GM21786 (cell line): ENCODE measurements around the gene PCGF3.
"Not testable (repeated sequence)": the region's sequence is repeated elsewhere in the genome, so short reads cannot be mapped to it uniquely, and the experiment has no call there.

ENCODE experiments used
- ATAC-seq: cut with Tn5 transposase; IDR thresholded peaks from one replicate; pipeline ENCODE4 v1.9.1; 2021; ENCODE audit not compliant: unreplicated experiment

The PCGF3 gene

DNA sequence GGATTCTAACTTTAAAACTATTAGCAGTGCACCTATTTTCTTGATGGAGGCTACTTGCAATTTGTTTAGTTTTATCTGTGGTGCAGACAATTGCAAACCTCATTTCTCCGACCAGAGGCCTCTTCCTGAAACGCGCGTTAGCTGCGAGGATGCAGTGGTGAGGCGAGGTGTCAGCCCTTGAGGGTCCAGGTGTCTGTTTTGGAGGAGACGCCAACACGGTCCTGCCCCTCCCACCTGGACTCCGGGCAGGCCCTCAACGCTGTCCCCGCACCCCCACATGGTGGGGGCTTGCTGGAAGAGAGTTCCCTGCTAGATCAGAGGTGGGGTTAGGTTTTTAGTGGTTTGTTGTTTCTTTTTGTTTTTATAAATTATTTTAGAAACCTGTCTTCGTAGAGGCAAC, 34.4 kb downstream of the PCGF3 start:
- no peak for ATAC-seq

DNA sequence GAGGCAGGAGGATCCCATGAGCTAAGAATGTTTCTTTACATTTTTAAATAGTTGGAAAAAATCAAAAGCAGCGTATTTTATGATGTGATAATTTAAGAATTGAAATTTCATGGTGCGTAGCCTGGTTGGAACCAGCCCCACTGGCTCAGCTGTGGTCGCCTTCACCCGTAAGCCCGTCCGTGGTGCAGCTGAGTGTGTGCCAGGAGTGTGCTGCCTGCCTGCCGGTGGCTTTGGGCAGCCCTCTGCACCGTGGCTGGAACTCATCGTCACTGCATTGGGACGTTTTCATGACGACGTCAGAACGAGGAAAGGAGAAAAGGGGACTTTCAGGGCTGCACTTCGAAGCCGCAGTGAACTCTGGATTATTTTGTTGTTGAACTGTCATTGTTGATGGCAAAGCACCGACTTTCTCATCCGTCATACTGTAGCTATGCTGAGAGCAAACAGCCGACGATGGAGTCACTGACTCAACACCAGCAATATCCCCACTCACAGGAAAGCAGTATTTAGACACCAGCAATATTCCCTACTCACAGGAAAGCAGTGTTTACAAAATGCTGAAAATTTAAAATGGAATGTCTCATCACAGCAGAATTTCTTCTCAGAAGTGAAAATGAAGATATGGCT, 35.1 kb downstream of the PCGF3 start:
- ATAC-seq = no peak

DNA sequence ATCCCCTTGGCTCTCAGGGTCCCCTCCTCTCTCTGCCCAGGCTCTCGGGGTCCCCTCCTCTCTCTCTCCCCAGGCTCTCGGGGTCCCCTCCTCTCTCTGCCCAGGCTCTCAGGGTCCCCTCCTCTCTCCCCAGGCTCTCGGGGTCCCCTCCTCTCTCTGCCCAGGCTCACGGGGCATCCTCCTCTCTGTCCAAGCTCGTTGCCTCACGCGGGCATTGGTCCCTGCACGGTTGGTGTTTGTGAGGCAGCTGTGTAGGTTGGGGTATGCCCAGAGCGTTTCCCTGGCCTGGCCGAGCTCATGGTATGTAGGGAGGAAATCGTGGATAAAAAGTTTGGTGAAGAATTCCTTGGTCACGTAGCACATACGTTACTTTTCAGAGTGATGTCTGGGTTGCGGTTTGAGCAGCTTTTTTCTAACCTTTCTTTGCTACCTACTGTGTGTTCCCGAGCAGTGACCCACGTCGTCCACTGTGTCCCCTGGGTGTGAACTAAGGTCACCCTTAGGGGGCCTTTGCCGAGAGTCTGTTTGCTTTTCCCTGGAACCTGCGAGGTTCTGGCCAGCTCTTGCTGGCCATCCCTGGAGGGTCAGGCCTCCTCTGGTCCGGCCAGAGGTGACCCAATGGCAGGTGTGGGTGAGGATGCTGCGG, 36.6 kb downstream of the PCGF3 start:
- ATAC-seq = no peak

DNA sequence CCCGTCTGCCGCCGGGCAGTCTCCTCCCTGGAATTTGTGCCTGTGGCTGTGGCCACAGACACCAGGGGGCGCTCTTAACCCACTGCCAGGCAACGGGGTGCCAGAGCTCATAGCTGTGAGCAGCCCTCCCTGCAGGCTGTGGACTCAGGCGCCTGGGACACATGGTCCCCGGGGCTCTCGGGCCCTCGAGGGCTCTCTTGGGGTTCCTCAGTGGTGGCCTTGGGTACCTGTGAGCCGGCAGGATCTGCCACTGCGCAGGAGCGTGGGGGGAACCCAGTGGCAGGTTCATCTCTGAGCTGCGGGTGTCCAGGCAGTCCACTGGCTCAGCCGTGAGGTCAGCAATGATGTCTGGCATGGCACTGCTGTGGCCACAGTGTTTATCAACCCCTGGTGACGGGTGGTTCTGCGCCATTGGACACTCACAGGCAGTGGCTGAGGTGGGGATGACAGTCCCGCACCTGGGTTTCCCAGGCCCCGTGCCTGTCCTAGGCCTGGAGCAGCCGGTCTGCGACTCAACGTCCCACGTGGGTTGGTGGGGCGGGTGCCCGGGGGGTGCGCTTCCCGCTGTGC, 37.2 kb downstream of the PCGF3 start:
- peak; percentile 61 for ATAC-seq

DNA sequence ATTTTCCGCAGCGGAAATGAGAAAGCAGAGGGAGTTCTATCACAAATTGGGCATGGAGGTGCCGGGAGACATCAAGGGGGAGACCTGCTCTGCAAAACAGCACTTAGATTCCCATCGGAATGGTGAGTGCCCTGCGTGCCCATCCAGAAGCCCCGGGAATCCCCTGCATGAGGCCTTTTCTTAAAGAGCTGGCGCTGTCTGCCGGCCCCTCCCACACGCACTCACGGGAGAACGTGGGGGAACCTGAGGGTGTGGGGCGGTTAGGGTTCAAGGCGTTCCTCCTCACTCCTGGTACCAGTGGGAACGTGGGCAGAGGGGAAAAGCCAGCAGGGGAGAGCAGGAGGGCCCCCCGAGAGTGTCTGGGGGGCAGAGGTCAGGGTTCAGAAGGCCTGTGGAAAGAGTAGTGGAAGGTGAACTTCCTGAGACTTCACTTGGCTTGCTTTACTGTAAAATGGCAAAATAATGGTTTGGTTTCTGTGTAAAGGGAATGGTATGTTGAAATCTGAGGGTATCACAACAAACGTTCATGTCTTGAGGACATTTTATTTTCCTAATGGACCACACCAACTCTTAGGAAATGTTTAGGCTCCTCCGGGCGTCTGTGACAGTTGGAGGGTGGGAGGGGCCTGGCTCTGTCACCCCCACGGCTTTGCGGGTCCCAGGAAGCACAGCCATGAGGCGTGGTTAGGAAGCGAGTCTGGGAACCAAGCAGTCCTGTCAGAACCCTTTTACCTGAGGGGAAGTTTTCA, 38.0 kb downstream of the PCGF3 start:
- ATAC-seq = no peak

DNA sequence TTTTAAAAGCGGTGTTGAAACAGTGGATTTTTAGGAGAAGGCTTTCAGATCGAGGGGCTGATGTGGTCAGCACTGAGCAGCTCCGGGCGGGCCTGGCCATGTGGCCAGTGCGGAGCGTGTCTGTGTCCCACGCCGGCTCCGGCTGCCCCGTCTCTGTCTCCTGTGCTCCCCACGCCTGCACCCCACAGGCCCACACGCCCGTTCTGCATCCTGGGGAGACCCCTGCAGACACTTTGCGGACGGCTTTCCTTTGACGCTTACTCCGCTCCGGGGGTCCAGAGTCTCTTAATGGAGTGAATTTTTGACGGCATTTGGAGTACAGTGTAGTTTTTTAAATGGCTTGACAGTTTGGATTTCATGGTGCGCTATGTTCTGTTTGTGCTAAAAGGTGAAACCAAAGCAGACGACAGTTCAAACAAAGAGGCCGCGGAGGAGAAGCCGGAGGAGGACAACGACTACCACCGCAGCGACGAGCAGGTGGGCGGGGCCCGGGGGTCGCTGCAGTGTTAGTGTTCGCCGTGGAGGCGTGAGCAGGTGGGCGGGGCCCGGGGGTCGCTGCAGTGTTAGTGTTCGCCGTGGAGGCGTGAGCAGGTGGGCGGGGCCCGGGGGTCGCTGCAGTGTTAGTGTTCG, 38.7 kb downstream of the PCGF3 start:
- no peak for ATAC-seq

DNA sequence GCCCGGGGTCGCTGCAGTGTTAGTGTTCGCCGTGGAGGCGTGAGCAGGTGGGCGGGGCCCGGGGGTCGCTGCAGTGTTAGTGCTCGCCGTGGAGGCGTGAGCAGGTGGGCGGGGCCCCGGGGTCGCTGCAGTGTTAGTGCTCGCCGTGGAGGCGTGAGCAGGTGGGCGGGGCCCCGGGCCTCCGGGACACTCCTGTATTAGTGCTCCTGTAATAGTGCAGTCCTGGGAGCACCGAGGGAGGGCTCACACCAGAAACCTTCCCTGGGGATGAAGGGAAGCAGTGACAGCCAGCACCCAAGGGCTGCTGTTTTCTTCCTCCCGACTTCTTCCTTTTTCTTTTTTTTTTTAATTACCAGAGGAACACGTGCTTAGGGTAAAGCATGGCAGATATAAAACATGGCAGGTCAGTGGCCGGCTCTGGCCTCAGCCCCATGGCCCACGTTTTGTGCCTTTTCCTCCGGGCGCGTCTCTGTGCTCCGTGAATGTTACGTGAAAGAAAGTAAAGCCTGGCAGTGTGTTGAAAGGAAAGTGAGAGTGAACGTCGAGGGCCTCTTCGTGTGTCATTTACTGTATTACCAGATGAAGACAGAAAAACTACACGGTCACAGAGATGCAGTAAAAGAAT, 42.0 kb downstream of the PCGF3 start:
- no peak for ATAC-seq

DNA sequence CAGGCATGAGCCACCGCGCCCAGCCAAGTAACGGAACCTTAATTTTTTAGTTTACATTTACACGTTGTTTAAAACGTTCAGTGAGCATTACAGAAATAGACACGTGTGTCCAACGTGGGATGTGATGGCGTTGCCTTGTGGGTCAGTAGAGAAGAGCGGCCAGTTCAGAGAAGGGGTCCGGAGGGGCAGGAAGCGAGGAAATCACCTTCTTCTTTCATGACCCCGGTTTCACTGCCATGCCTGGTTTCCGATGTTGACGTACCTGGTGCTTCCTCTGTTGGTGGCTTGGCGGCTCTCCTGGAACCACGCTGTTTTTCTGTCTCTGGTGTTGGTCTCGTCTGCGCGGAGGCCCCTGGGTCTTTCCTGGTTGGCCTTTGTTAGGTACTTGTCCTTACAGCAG, 42.8 kb downstream of the PCGF3 start:
- no peak for ATAC-seq

DNA sequence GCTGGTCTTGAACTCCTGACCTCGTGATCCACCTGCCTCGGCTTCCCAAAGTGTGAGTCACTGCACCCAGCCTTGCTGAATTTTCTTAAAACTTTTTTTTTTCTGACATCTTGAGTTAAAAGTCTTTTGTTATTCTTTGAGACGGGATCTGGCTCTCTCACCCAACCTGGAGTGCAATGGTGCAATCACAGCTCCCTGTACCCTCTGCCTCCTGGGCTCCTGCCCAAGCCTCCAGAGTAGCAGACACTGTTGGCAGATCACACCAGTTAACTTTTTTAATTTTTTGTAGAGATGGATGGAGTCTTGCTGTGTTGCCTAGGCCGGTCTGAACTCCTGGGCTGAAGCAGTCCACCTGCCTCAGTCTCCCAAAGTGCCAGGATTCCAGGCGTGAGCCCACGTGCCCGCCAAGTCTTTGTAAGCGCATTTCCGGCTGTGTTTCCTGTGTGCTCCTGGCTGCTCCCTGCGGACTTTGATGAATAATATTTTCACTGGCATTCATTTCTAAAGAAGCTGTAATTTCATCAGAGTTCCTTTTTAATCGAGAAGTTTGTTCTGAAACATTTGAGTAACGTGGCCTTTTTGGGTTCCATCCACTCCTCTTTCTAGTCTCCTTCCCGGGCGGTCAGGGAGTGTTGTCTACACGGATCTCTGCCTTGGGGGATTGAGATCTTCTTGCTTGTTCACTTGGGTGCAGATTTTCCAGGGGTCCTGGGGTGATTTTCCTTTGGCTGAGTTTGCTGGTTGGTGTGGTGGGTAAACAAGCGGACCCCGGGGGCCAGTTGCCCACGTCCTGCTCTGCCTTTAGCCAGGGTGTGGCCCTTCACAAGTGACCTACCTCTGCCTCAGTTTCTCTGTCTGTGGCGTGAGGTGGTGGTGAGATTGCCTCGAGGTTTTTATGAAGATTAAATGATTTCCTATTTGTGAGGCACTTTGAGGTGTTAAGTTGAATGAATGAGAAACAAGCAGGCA, 44.4 kb downstream of the PCGF3 start:
- no peak for ATAC-seq

DNA sequence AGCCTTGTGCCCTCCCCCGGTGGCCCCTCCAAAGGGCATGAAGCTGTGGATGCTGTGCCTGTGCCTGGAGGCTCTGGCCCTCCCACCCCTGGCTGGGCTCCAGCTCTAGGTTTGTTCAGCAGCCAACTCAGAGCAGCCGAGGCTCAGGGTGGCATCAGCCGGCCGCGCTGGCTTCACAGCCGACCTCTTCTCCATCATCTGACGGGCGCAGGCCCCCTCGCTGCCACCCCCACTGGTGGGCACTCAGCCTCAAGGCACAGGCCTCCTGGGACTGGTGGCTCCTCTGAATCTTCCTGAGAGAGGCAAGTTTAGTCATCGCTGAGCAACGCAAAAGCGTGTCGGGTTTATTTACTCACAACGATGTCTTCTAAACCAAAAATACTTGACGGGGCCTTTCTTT, 46.0 kb downstream of the PCGF3 start:
- no peak for ATAC-seq

DNA sequence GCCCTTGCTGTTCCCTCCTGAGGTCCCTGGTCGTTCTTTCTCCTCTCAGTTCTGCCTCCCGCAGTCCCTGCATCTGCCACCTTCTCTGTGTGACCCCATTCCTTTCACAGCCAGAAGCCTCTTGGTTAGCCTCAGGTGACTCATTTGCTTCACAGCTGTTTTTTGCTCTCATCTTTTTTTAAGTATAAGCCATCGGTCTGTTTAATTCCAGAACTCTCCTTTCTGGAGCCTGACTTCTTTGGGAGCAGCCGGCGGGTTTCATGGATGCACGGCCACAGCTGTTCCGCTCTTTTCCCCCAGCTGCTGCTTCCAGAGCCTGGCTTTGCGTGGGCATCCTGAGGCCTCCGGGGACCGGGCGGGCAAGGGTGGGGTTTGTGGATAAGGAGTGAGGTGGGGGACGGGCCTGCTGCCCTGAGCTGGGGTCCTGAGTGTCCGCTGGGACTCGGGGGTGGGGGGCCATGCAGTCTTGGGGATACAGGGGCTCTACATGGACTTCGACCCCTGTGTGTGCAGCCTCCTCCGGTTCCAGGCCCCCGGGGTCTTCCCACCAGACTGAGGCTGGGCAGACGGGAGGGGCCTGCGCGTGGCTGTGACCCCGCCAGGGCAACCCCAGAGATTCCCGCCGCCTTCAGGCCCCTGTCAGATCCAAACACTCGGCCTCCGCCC, 46.7 kb downstream of the PCGF3 start:
- ATAC-seq = no peak

DNA sequence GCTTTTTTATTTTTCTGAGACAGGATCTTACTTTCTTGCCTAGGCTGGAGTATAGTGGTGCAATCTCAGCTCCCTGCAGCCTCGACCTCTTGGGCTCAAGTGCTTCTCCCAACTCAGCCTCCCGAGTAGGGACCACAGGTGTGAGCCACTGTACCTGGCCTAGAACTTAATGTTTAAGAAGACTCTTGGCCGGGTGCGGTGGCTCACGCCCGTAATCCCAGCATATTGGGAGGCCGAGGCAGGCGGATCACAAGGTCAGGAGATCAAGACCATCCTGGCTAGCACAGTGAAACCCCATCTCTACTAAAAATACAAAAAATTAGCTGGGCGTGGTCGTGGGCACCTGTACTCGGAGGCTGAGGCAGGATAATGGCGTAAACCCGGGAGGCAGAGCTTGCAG, 47.6 kb downstream of the PCGF3 start:
- ATAC-seq = not testable (repeated sequence)

DNA sequence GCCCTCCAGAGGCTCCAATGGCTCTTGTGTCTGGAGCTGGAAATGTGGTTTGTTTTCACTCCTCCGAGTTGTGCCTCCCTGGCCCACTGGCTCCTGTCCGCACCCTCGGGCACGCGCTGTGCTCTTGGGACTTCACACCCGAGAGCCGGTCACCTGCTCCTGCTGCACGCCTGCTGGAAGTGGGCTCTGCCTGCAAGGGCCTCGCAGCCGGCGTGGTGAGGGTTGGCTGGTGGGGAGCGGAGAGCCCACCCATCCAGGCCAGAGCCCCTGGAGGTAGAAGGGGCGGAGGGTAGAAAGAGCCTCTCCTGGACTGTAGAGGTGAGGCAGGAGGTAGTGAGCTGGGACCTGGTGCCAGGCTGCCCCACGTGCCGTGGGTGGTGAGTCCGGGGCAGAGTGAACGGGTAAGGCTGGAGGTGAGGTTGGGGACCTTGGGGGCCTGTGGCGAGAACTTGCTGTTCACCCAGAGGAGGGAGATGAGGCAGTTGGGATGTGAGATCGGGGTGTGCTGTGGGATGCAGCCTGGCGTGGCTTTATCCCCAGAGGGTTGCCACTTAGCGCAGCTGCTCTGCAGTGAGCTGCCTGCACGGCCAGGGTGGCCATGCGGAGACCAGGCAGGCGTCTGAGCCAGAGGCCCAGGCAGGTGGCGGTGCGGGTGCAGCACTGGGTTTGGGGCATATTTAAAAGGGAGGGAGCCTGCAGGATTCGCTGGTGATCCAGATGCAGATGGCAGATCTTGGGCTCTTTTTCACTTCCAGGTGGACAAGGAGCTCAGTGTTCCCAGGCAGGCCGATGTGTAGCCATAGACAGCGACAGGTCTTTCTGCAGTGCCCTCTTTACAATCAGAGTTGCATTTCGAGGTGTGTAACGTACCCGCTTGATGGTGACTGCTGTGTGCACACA, 48.8 kb downstream of the PCGF3 start:
- ATAC-seq = no peak

DNA sequence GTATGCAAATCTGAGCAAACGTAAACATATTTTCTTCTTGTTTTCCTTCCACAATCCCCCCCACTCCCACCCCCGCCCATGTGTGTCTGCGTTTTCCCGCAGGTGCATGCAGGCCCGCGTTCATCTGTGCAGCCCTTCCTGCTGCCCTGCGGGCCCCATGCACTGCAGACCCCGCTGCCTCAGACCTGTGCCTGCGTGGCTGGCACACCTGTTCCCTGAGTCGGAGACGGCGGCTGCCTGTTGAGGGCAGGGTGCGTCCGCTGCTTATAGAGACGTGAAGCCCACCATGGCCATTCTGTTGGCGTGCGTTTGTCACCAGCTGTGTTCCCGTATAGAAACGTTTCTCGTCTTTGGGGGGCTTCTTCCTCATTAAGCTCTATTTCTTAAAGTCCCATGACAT, 51.5 kb downstream of the PCGF3 start:
- ATAC-seq = no peak

DNA sequence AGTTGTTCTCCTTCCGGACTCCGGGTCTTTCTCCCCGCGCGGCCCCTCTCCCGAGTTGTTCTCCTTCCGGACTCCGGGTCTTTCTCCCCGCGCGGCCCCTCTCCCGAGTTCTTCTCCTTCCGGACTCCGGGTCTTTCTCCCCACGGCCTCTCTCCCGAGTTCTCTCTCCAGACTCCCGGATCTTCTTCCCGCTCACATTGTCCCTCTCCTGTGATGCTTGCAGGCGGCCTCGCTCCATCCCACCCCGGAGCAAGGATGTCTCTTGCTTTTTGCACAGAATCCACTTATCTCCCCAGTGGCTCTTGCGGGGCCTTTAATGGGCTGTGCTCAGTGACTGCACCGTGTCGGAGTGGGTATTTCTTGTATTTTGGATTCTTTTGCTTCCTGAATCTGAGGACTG, 54.2 kb downstream of the PCGF3 start:
- ATAC-seq = not testable (repeated sequence)

DNA sequence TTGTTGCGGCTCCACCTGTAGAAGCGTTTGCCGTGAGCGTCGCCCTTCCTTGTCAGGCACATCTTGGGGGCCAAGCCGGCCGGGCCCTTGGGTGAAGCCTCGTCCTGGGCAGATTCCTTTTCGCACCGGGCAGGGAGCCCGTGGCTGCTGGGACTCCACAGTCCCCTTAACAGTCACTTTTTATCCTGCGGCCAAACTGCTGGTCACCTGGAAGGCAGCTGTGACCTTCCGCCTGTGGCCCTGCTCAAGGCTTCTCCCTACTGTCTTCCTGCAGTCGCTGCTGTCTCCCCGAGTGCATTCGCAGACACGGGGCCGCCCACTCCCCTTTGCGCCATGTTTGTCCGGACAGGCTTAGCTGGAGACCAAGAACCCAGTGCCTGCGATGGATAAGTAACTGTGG, 55.0 kb downstream of the PCGF3 start:
- ATAC-seq = no peak

DNA sequence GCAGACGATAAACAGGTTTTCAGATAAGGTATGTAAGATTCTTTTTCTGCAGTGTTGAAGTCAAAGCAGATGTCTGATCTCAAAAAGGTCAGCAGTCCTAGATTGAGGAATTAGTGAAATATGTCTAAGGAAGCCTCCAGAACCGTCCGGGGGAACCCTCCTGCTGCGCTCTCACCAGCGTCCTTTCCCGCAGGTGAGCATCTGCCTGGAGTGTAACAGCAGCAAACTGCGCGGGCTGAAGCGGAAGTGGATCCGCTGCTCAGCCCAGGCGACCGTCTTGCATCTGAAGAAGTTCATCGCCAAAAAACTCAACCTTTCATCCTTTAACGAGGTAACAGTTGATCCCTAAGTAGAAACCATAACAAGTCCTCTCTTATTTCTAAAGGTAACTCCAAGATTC, 55.5 kb downstream of the PCGF3 start:
- ATAC-seq = no peak

DNA sequence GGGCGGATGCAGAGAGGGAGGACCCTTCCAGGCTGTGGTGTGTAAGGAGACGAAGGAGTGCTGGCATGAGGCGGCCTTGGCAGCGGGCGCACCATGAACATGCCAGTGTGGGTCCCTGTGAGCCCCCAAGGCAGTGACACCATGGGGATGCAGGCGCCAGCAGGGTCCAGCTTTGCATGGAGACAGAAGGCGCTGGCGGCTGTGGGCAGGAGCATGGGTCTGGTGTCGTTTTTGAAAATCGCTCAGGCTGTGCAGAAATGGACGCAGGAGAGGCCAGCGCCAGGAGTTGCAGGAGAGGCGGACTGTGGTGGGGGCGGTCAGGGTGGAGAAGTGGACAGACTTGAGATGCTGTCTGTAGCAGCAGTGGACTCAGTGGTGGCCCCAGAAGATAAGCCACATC, 56.1 kb downstream of the PCGF3 start:
- ATAC-seq = no peak
